Neutrophil (primary cell): Measurements from ENCODE around the gene SFTPD.
A peak's percentile ranks its signal among the peaks of the same experiment; 100 is the strongest.

Experiments
- H3K27ac ChIP-seq: fragments of 200-600 bp; sonication (generic); 2 replicates; pipeline ENCODE4 v1.5.1; 2016; ENCODE audit warnings: mild to moderate bottlenecking, moderate library complexity
- H3K27me3 ChIP-seq: fragments of 200-600 bp; sonication (generic); 2 replicates; pipeline ENCODE4 v1.6.0; 2016; ENCODE audit warnings: mild to moderate bottlenecking
- H3K36me3 ChIP-seq: fragments of 200-600 bp; sonication (generic); 2 replicates; pipeline ENCODE4 v1.5.1; 2017
- H3K4me1 ChIP-seq, 2 experiments: fragments of 200-600 bp in 1 of 2; sonication (generic) in 1 of 2; 1 replicate in 1 of 2; 2 replicates in 1 of 2; pipeline versions ENCODE4 v1.5.1 to v1.6.1; 2013 to 2016; ENCODE audit warnings: low read depth in 1 of 2, low read length in 1 of 2, mild to moderate bottlenecking in 1 of 2, moderate library complexity in 1 of 2; ENCODE audit not compliant: control insufficient read depth in 1 of 2, insufficient read depth in 1 of 2
- H3K4me3 ChIP-seq, 2 experiments: fragments of 200-600 bp in 1 of 2; sonication (generic) in 1 of 2; 1 replicate in 1 of 2; 2 replicates in 1 of 2; pipeline ENCODE4 v1.5.1; 2013 to 2016; ENCODE audit warnings: low read depth in 1 of 2, low read length in 1 of 2, mild to moderate bottlenecking in 1 of 2, moderate library complexity in 1 of 2
- H3K9me3 ChIP-seq: fragments of 200-600 bp; sonication (generic); 2 replicates; pipeline ENCODE4 v1.5.1; 2016
- CTCF ChIP-seq: fragments of 200-600 bp; sonication (generic); IDR thresholded peaks from 2 replicates; pipeline ENCODE4 v1.5.1; 2016; ENCODE audit warnings: antibody characterized with exemption

Gene SFTPD

GRCh38 chr10:79942261-79943185 lies 6.4 kb downstream of the SFTPD start:
- Histone ChIP-seq H3K27ac (no peak overlapping the region), H3K9me3 (no peaks in the 10 kb centered on the region), H3K36me3 (no peaks in the 10 kb centered on the region), H3K4me3 (no peak overlapping the region), H3K4me1 (peaks cover 25 to 28% of the 10 kb centered on the region in 2 experiments), H3K27me3 (no peaks in the 10 kb centered on the region)
- no peak for TF ChIP-seq CTCF

- H3K4me3 ChIP-seq, result no peak overlapping the region
- no peak for TF ChIP-seq CTCF
- no peaks in the 10 kb centered on the region for H3K9me3 ChIP-seq
- no peak overlapping the region for H3K27ac ChIP-seq
- H3K36me3 ChIP-seq, result no peaks in the 10 kb centered on the region
- peaks cover 25 to 28% of the 10 kb centered on the region in 2 experiments for H3K4me1 ChIP-seq
- H3K27me3 ChIP-seq, result no peaks in the 10 kb centered on the region
These were observed 7.2 kb downstream of the SFTPD start for GRCh38 chr10:79941585-79942210.

- H3K4me3 ChIP-seq, result no peak overlapping the region
- no peak overlapping the region for H3K27ac ChIP-seq
- H3K4me1 ChIP-seq, result peaks cover 25 to 28% of the 10 kb centered on the region in 2 experiments
- H3K9me3 ChIP-seq, result no peaks in the 10 kb centered on the region
- no peaks in the 10 kb centered on the region for H3K36me3 ChIP-seq
- no peaks in the 10 kb centered on the region for H3K27me3 ChIP-seq
- TF ChIP-seq CTCF, result no peak
These were observed 7.8 kb downstream of the SFTPD start for GRCh38 chr10:79941146-79941545.

GRCh38 chr10:79940431-79940830 lies 8.5 kb downstream of the SFTPD start:
- Histone ChIP-seq H3K27me3 (no peaks in the 10 kb centered on the region), H3K4me3 (no peak overlapping the region), H3K9me3 (no peaks in the 10 kb centered on the region), H3K27ac (peak overlapping the region; percentile 94), H3K4me1 (peaks cover 25 to 28% of the 10 kb centered on the region in 2 experiments), H3K36me3 (no peaks in the 10 kb centered on the region)
- no peak for TF ChIP-seq CTCF

- H3K36me3 ChIP-seq, result no peaks in the 10 kb centered on the region
- H3K4me1 ChIP-seq, result peaks cover 25 to 28% of the 10 kb centered on the region in 2 experiments
- TF ChIP-seq CTCF, result no peak
- no peak overlapping the region for H3K4me3 ChIP-seq
- no peaks in the 10 kb centered on the region for H3K27me3 ChIP-seq
- no peaks in the 10 kb centered on the region for H3K9me3 ChIP-seq
- peak overlapping the region; percentile 94 for H3K27ac ChIP-seq
These were observed 8.9 kb downstream of the SFTPD start for GRCh38 chr10:79939969-79940368.
